HG02981 (cell line): ENCODE data around the gene GPR152.
"Not testable (repeated sequence)": the region's sequence is repeated elsewhere in the genome, so short reads cannot be mapped to it uniquely, and the experiment has no call there.

Experiments
- ATAC-seq: cut with Tn5 transposase; IDR thresholded peaks from one replicate; pipeline ENCODE4 v1.9.1; 2021; ENCODE audit warnings: mild to moderate bottlenecking, moderate library complexity; ENCODE audit not compliant: unreplicated experiment

Gene GPR152

DNA sequence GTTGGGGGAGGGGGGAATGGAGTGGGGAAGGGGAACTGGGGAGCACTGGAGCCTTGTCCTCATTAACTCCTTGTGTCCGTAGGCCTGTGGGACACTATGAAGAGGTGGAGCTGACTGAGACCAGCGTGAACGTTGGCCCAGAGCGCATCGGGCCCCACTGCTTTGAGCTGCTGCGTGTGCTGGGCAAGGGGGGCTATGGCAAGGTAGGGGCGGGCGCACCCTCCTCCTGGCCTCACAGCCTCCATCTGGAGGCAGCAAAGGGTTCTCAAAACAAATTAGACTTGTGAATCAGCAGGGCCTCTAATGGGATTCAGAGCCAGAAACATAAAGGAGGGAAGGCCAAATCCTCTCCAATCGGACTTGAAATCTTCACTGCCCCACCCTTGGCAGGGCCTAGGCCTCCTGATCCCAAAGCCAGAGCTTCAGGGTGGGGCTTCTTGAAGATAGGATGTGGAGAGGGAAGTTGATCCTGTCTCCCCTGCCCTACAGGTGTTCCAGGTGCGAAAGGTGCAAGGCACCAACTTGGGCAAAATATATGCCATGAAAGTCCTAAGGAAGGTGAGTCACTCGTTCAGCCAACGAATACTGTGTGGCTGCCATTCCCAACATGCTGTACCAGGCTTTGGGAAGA, 23.4 kb downstream of the GPR152 start:
- no peak for ATAC-seq

DNA sequence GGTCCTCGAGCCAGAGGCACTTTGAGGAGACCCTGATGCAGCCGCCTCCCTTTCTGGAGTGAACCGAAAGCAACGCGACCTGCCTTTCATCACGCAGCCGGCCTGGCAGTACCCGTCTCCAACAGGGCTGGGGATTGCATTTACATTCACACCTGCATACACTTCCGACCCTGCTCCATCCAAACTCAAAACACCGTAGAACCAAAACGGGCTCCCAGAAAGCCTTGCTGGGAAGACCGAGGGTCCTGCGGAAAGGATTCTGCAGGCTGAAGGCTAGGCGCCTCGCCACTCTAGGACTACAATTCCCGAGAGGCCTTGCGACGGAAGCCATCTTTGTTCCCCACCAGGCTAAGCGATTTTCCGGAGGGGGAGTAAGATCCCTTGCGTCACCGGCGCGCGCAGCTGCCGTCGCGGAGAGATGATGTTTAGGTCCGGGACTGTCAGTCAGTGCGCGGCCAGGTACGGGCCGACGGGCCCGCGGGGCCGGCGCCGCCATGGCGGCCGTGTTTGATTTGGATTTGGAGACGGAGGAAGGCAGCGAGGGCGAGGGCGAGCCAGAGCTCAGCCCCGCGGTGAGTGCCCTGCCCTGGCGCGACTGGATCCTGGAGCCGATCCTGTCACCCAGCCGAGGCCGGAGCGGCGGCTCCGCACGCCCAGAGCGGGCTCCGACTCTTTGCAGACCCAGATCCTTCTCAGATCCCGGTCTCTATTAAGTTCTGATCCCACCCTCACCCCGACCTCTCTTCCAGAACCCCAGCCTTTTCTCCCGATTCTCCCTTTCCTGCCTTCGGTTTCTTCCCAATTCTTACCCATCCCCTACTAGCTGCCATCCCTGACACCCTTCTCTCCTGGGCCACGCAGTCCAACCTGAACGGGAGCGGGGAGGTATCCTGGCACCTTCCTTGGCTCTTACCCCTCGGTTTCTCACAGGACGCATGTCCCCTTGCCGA, 24.2 kb downstream of the GPR152 start, which contains the start of gene RPS6KB2:
TSS of gene RPS6KB2 (plus strand) at position 443 of the 950 bp plus-strand sequence. CDS start at position 495, 52 bp downstream.
- ATAC-seq, result peak; percentile 81

DNA sequence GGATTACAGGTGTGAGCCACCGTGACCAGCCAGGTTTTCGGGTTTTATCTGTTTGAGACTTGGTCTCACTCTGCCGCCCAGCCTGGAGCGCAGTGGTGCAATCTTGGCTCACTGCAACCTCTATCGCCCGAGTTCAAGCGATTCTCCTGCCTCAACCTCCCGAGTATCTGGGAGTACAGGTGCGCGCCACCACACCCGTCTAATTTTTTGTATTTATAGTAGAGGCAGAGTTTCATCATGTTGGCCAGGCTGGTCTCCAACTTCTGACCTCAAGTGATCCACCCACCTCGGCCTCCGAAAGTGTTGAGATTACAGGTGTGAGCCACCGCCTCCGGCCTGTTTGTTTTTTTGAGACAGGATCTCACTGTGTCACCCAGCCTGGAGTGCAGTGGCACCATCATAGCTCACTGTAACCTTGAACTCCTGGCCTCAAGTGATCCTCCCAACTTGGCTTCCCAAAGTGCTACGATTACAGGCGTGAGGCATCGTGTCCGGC, 25.1 kb downstream of the GPR152 start:
- not testable (repeated sequence) for ATAC-seq

DNA sequence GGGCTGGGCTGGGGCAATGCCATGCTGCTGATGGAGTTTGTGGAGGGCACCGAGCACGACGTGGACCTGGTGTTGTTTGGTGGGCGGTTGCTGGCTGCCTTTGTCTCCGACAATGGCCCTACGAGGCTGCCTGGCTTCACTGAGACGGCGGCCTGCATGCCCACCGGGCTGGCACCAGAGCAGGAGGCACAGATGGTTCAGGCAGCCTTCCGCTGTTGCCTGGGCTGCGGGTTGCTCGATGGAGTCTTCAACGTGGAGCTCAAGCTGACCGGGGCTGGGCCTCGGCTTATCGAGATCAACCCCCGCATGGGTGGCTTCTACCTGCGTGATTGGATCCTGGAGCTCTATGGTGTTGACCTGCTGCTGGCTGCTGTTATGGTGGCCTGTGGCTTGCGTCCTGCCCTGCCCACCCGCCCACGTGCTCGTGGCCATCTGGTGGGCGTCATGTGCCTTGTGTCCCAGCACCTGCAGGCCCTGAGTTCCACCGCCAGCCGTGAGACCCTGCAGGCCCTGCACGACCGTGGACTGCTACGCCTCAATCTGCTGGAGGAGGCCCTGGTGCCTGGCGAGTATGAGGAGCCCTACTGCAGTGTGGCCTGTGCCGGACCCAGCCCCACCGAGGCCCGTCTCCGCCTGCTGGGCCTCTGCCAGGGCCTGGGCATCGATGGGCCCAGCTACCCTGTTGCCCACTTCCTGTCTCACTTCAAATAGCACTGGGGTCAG, 28.5 kb downstream of the GPR152 start:
- no peak for ATAC-seq

DNA sequence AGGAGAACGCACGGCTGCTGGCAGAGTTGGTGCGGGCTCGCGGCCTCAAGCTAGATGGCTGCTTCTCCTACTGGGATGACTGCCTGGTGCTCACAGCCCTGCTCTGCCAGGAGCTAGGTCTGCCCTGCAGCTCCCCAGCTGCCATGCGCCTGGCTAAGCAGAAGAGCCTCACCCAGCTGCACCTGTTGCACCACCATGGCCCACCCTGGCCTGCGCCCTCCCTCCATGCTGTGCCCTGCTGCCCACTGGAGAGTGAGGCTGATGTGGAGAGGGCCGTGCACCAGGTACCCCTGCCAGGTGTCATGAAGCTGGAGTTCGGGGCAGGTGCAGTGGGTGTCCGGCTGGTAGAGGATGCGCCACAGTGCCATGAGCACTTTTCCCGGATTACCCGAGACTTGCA, 29.1 kb downstream of the GPR152 start:
- ATAC-seq, result no peak

GRCh38 chr11:67422891-67423290, 29.6 kb downstream of the GPR152 start:
- ATAC-seq, result no peak

DNA sequence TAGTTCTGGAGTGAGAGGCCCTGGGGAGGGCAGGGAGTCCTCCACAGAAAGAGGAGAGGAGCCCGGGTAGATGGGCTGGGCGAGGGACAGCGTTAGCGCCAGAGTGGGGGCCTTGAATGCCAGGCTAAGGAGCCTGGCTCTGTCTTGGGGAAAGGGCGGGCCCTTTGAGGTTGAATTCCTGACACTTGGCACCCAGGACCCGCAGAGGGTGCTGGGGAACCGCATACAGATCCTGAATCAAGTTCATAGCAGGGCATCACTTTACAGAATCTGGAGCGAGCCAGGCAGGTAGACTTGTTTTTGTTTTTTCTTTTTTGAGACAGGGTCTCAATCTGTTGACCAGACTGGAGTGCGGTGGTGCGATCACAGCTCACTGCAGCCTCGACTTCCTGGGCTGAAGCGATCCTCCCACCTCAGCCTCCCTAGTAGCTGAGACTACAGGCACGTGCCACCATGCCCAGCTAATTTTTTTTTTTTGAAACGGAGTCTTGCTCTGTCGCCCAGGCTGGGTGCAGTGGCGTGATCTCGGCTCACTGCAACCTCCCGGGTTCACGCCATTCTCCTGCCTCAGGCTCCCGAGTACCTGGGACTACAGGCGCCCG, 31.0 kb downstream of the GPR152 start:
- no peak for ATAC-seq

DNA sequence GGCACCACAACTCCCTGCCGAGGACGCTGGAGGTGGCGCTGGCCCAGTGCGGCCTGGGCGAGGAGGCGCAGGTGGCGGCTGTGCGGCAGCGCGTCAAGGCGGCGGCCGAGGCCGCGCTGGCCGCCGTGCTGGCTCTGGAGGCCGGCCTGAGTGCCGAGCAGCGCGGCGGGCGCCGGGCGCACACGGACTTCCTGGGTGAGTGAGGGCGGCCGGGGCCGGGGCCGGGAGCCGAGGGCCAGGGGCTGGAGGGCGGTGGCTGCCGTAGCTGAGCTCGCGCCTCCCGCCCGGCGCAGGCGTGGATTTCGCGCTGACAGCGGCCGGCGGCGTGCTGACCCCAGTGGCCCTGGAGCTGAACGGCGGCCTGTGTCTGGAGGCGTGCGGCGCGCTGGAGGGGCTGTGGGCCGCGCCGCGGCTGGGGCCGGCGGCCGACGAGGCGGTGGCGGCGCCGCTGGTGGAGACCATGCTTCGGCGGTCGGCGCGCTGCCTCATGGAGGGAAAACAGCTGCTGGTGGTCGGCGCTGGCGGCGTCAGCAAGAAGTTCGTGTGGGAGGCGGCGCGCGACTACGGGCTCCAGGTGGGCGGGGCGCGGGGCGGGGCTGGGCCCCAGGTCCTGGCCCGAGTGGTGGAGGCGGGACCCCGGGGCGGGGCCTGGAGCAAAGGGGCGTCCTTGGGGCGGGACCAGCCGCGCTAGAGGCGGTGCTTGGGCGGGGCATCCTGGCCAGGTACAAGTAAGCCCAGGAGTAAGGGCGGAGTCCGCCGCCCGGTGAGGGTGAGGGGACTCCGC, 31.7 kb downstream of the GPR152 start:
- peak; percentile 76 for ATAC-seq

DNA sequence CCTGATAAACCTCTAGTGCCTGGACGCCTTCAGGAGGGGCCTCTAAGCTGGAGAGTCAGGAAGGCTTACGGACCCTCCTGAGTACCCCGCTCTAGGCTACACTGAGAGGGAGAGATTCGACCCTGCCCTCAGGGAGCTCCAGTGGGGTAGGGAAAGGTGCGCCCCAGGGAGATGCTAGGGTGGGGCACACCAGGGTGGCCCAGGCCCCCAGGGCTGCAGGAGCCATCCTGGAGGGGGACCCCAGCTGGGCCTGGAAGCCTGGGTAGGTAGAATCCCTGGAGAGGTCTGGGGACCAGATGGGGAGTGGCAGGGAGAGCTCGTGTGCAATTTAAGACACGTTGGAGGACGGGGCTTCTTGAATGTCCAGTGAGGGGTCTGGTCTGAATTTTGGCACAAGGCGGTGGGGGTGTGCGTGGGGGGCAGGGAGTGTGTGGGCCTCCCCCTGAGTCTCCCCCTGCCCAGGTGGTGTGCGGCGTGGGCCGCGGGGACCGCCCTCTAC, 32.3 kb downstream of the GPR152 start:
- no peak for ATAC-seq

DNA sequence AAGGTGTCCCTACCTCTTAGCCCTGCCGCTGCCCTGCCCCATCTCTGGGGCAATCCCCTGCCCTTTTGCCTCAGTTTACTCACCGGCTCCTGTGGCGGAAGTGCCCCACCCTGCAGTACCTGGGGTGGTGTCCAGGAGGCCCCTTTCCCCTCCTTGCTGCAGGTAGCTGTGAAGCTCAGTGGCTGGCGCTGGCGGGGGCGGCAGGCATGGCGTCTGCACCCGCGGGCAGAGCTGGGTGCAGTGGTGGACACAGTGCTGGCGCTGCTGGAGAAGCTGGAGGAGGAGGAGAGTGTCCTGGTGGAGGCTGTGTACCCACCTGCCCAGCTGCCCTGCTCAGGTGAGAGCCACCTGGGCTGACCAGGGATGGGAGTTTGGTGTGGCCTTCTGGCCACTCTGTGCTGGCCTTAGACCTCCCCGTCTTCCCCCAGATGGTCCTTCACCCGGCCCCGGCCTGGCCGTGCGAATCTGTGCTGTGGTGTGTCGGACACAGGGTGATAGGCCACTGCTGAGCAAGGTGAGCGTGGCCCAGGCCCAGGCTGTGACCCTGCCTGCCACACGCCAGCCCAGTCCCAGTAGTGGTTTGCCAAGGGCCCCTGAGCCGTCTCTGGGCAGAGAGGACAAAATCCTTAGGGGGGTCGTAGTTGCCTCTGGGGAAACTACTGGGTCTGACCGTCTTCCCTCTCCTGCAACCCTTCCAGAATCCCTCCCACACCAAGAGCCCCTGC, 33.0 kb downstream of the GPR152 start:
- ATAC-seq, result no peak

DNA sequence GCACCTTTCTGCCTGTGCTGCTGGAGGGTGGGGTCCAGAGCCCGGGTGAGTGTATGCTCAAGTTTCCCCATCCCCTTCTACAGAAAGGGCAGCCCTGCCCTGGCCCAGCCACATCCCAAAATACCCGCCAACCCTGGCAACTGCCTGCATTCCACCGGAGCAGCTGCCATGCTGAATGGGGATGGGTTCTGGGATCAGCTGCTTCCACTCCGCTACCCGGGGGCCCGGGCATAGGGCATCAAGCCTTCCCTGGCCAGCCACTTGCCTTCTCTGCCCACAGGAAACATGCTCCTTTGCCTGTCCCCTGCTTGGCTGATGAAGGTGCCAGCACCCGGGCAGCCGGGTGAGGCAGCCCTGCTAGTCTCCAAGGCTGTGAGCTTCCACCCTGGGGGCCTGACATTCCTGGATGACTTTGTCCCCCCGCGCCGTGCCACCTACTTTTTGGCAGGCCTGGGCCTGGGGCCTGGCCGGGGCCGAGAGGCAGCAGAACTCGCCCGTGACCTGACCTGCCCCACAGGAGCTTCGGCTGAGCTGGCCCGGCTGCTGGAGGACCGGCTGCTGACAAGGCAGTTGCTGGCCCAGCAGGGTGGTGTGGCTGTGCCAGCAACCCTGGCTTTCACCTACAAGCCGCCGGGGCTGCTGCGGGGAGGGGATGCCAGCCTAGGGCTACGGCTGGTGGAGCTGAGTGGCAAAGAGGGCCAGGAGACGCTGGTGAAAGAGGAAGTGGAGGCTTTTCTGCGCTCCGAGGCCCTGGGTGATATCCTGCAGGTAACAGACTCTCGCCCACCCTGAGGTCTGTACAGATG, 33.9 kb downstream of the GPR152 start:
- ATAC-seq, result no peak

GRCh38 chr11:67417425-67417824, 35.1 kb downstream of the GPR152 start:
- ATAC-seq, result no peak

DNA sequence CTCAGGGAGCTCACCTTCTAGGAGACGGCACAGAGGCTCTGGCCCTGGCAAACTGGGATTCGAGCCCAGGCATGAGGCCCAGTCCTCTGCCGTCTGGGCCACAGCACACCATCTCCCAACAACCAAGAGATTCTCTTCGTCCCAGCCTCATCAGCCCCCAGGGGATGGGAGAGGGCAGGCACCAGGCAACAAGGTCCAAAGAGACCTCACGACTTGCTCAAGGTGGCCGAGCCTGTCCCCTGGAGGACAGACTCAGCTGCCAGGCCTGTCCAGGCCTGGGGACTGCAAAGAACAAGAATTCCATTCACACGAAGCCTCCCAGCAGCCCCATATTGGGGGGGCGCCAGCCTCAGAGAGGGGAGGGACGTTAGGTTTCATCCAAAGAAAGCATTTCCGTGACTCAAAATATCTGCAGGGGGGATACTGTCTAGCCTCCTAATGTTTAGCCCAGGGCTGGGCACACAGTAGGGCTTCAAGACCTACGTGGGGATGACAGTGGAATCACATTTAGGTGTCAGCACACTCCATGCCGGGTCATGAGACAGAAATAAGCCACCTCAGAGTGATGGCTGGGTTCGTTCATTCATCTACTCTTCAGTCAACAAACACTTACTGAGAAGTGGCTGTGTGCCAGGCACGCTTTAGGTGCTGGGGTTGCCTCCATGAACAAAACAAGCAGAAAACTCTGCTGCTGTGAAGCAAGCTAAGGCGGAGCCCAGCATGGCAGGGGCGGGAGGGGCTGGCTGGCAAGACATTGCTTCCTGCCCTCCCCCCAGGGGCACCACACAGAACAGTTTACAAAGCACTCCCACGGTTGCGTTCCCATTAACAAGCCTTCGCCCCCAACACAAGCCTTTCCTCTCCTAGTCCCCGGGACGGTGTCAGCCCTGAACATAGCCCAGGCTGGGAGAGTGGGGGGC, 35.9 kb downstream of the GPR152 start:
- no peak for ATAC-seq

GRCh38 chr11:67415501-67416304, 36.8 kb downstream of the GPR152 start, which contains the start of gene CARNS1:
CARNS1 (plus strand) TSS chr11:67415678; CDS start chr11:67416200, 522 bp downstream.
- no peak for ATAC-seq

GRCh38 chr11:67413266-67413849, 39.2 kb downstream of the GPR152 start:
- ATAC-seq, result no peak
